Brain microvascular endothelial cell (primary cell): Measurements from ENCODE around the gene FBRSL1.

Experiments
- DNase-seq: peaks from one replicate; pipeline ENCODE4 v3.0.0-alpha.2; 2020
- H3K27ac ChIP-seq: fragments of 250-450 bp; sonication (Bioruptor Pico); 2 replicates; pipeline ENCODE4 v1.5.1; 2020; ENCODE audit warnings: mild to moderate bottlenecking, moderate library complexity
- H3K27me3 ChIP-seq: fragments of 250-450 bp; sonication (Bioruptor Pico); replicated peaks from 2 replicates; pipeline ENCODE4 v1.5.1; 2020; ENCODE audit warnings: mild to moderate bottlenecking
- H3K36me3 ChIP-seq: fragments of 250-450 bp; sonication (Bioruptor Pico); replicated peaks from 2 replicates; pipeline ENCODE4 v1.5.1; 2020; ENCODE audit warnings: mild to moderate bottlenecking
- H3K4me3 ChIP-seq: 2 replicates; pipeline ENCODE4 v1.5.1; 2011; ENCODE audit warnings: low read depth, mild to moderate bottlenecking, control low read depth, low read length, moderate library complexity
- CTCF ChIP-seq: IDR thresholded peaks from 2 replicates; pipeline ENCODE4 v1.5.1; 2011; ENCODE audit warnings: low read depth, mild to moderate bottlenecking, moderate library complexity, low read length, control low read depth, inconsistent platforms; ENCODE audit errors: missing control alignments
- in situ Hi-C: cut with HindIII; loops from 2 replicates; pipeline ENCODE4 v1.10.0; 2017; ENCODE audit warnings: low sequenced_read_pairs, low pct_ligation_motif_present

The FBRSL1 gene

DNA sequence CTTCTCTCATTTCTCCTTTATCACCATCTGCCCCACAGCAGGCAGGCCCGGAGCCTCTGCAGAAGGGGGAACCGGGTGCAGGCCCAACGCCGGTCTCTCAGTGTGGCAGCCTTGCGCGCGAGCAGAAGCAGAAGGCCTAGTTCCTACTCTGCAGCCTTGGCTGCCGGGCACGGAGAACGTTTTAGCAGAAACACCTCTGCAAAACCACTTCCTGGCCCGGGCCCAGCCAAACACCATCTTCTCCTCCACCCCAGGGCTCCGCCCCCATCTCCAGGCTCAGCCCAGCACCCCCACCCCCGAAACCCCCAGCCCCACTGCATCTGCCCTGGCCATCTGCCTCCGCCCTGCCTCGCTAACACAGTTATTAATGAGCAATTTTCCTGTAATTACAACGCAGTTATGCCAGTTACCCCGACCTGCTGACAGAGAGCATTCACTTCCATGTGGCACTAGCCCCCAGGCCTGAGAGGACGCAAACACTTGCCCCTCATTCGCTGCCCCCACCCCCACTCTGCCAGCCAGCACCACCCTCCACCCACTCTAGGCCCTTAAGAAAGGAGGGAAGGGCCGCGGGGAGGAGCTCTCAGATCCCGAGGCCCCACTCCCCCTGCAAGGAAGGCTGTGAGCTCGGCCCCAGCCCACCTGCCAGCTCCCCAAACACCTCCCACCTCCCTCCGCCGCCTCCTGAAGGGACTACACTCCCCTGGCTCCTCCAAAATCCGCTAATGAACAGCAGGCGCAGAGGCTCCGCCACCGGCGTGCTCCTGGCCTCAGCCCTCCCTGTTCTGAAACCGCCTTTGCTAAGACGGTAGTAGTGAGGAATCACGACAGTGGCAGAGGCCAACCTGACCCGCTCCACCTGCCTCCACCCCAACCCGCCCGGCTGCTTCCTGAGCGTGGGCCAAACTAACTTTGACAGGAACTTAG is 44.7 kb upstream of the FBRSL1 start:
- TF ChIP-seq CTCF, result no peak
- Histone ChIP-seq H3K36me3 (no peaks in the 10 kb centered on the region), H3K4me3 (peak overlapping the region; percentile 17), H3K27me3 (peaks cover 2% of the 10 kb centered on the region), H3K27ac (no peak overlapping the region)
- in situ Hi-C loops, result no loop called here
- no peak for DNase-seq

GRCh38 chr12:132445884-132446632 is 43.9 kb upstream of the FBRSL1 start:
- no peak overlapping the region for H3K27ac ChIP-seq

GRCh38 chr12:132446633-132447326 is 43.2 kb upstream of the FBRSL1 start:
- no peak for DNase-seq
- in situ Hi-C loops, result no loop called here
- Histone ChIP-seq H3K27me3 (peaks cover 9% of the 10 kb centered on the region), H3K36me3 (no peaks in the 10 kb centered on the region), H3K4me3 (no peak overlapping the region), H3K27ac (no peak overlapping the region)
- no peak for TF ChIP-seq CTCF

More at GRCh38 chr12:132445884-132446632, 43.9 kb upstream of the FBRSL1 start:
- Histone ChIP-seq H3K27me3 (peaks cover 7% of the 10 kb centered on the region), H3K4me3 (peak overlapping the region; percentile 17), H3K36me3 (no peaks in the 10 kb centered on the region)
- peak; percentile 60 for DNase-seq
- in situ Hi-C loops, result no loop called here
- TF ChIP-seq CTCF, result no peak

GRCh38 chr12:132447327-132447720 is 42.6 kb upstream of the FBRSL1 start:
- no peak overlapping the region for H3K27ac ChIP-seq
- no peak for TF ChIP-seq CTCF
- H3K36me3 ChIP-seq, result no peaks in the 10 kb centered on the region
- H3K4me3 ChIP-seq, result no peak overlapping the region
- peaks cover 12% of the 10 kb centered on the region for H3K27me3 ChIP-seq
- no peak for DNase-seq
- in situ Hi-C loops, result no loop called here

DNA sequence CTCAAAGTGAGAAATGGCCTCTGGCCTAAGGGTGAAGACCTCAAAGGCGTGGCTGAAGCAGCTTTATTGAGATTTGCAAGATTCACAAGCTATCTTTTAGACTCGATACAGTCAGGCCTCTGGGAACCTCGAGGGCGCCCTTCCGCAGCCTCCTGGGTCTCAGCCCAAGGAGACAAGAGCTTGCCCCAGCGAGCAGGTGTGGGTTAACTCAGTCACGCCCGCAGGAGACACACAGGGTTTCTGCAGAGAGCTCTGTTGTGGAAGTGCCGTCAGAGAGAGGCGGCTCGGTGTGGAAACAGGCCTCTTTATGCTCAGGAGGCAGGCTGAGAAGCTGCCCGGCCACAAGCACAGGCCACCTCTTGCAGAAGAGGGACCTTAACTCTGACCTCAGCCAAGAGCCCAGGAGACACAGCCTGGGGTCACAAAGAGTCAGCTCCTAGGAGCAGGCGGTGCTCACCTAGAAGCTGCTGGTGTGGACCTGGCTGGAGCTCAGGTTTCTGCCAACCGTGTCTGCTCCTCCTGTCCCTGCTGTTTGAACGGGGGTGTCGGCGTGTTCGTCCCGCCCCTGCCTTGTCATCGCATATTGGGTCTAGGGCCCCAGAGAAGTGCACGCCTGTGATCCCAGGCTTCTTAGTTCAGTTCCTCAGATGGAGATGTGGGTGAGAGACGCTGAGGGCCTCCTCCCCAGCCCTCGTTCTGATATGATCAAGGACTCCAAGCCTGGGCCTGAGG is 42.1 kb upstream of the FBRSL1 start:
- TF ChIP-seq CTCF, result no peak
- DNase-seq, result no peak
- in situ Hi-C loops, result no loop called here
- H3K27ac ChIP-seq, result no peak overlapping the region
- H3K36me3 ChIP-seq, result no peaks in the 10 kb centered on the region
- no peak overlapping the region for H3K4me3 ChIP-seq
- H3K27me3 ChIP-seq, result peaks cover 17% of the 10 kb centered on the region
